CD14-positive monocyte (primary cell): ENCODE data around the gene ANKRD39. TPM values are rescaled to one million over a fixed set of nuclear protein-coding genes. Genes with fewer than 3 reads are reported as not detected.

Experiments
- DNase-seq, 3 donors: peaks; one replicate each; pipeline ENCODE4 v3.0.0-alpha.2; 2011 to 2022
- H2AFZ ChIP-seq: 2 replicates; pipeline ENCODE4 v1.6.0; 2012; ENCODE audit warnings: mild to moderate bottlenecking, low read depth, low read length, inconsistent platforms; ENCODE audit not compliant: insufficient read depth, poor library complexity, severe bottlenecking
- H3K27ac ChIP-seq, 2 donors: 1 replicate in 1 of 2; 2 replicates in 1 of 2; pipeline ENCODE4 v1.5.1; 2012 to 2013; ENCODE audit warnings: low read length in 2 of 2, control low read depth in 1 of 2, inconsistent platforms in 1 of 2, low read depth in 1 of 2, mild to moderate bottlenecking in 1 of 2
- H3K27me3 ChIP-seq, 2 donors: one replicate each; pipeline versions ENCODE4 v1.6.0 to v1.6.1; 2011 to 2013; ENCODE audit warnings: low read length in 2 of 2; ENCODE audit not compliant: control insufficient read depth in 2 of 2, insufficient read depth in 2 of 2
- H3K36me3 ChIP-seq, 2 donors: replicated peaks in 1 of 2; 1 replicate in 1 of 2; 2 replicates in 1 of 2; pipeline versions ENCODE4 v1.5.1 to v1.6.1; 2012 to 2013; ENCODE audit warnings: low read length in 2 of 2, control low read depth in 1 of 2, inconsistent platforms in 1 of 2, mild to moderate bottlenecking in 1 of 2; ENCODE audit not compliant: insufficient read depth in 2 of 2, control insufficient read depth in 1 of 2
- H3K4me1 ChIP-seq, 2 donors: 1 replicate in 1 of 2; 2 replicates in 1 of 2; pipeline versions ENCODE4 v1.5.1 to v1.6.1; 2012 to 2013; ENCODE audit warnings: low read length in 2 of 2, control low read depth in 1 of 2, inconsistent platforms in 1 of 2, mild to moderate bottlenecking in 1 of 2, moderate library complexity in 1 of 2; ENCODE audit not compliant: insufficient read depth in 2 of 2, control insufficient read depth in 1 of 2
- H3K4me2 ChIP-seq: replicated peaks from 2 replicates; pipeline ENCODE3; 2012; ENCODE audit warnings: low read length, moderate library complexity, mild to moderate bottlenecking; ENCODE audit not compliant: poor library complexity, severe bottlenecking; ENCODE audit errors: extremely low read depth
- H3K4me3 ChIP-seq, 3 experiments: fragments of 200-600 bp in 1 of 3; sonication (generic) in 1 of 3; replicated peaks in 1 of 3; 1 replicate in 2 of 3; 2 replicates in 1 of 3; pipeline ENCODE4 v1.5.1; 2011 to 2013; ENCODE audit warnings: low read length in 3 of 3, mild to moderate bottlenecking in 3 of 3, control low read depth in 2 of 3, low read depth in 2 of 3, inconsistent platforms in 1 of 3, moderate library complexity in 1 of 3
- H3K79me2 ChIP-seq: 2 replicates; pipeline ENCODE4 v1.6.0; 2012; ENCODE audit warnings: mild to moderate bottlenecking, control low read depth, inconsistent platforms, low read length, moderate library complexity; ENCODE audit not compliant: insufficient read depth
- H3K9ac ChIP-seq: 2 replicates; pipeline ENCODE4 v1.6.0; 2017; ENCODE audit warnings: low read length, mild to moderate bottlenecking; ENCODE audit not compliant: insufficient read depth, poor library complexity, severe bottlenecking
- H3K9me3 ChIP-seq, 2 donors: replicated peaks in 1 of 2; 1 replicate in 1 of 2; 2 replicates in 1 of 2; pipeline versions ENCODE4 v1.5.1 to v1.6.1; 2012 to 2013; ENCODE audit warnings: low read length in 2 of 2, control low read depth in 1 of 2; ENCODE audit not compliant: control insufficient read depth in 1 of 2, insufficient read depth in 1 of 2
- H4K20me1 ChIP-seq: 2 replicates; pipeline ENCODE4 v1.6.0; 2012; ENCODE audit warnings: mild to moderate bottlenecking, low read length, control low read depth, moderate library complexity; ENCODE audit not compliant: insufficient read depth
- H3K27ac Mint-ChIP-seq, 7 donors: one replicate each; pipeline ENCODE4 v1.8.0; 2020; ENCODE audit warnings: mild to moderate bottlenecking in 7 of 7, mixed read lengths in 7 of 7, moderate library complexity in 6 of 7, inconsistent platforms in 2 of 7
- H3K27me3 Mint-ChIP-seq, 3 donors: one replicate each; pipeline ENCODE4 v1.8.0; 2021 to 2022; ENCODE audit warnings: low read depth in 3 of 3, mild to moderate bottlenecking in 3 of 3, mixed read lengths in 3 of 3, moderate library complexity in 3 of 3, inconsistent platforms in 1 of 3
- H3K36me3 Mint-ChIP-seq, 2 donors: one replicate each; pipeline ENCODE4 v1.8.0; 2020; ENCODE audit warnings: mixed read lengths in 2 of 2, inconsistent platforms in 1 of 2, mild to moderate bottlenecking in 1 of 2
- H3K4me1 Mint-ChIP-seq: one replicate; pipeline ENCODE4 v1.8.0; 2020; ENCODE audit warnings: mild to moderate bottlenecking, mixed read lengths
- H3K4me3 Mint-ChIP-seq, 2 donors: one replicate each; pipeline ENCODE4 v1.8.0; 2020; ENCODE audit warnings: mild to moderate bottlenecking in 2 of 2, mixed read lengths in 2 of 2, moderate library complexity in 1 of 2
- H3K9me3 Mint-ChIP-seq, 7 donors: one replicate each; pipeline ENCODE4 v1.8.0; 2020 to 2022; ENCODE audit warnings: mixed read lengths in 7 of 7, mild to moderate bottlenecking in 6 of 7, moderate library complexity in 6 of 7, inconsistent platforms in 2 of 7
- CTCF ChIP-seq: fragments of 200-600 bp; IDR thresholded peaks from one replicate; pipeline ENCODE4 v1.8.0; 2022; ENCODE audit warnings: antibody characterized with exemption, mild to moderate bottlenecking
- WGBS: methylation state at CpG from one replicate; pipeline ENCODE4 v1.1.5; 2013; ENCODE audit warnings: missing lambda C conversion rate; ENCODE audit not compliant: insufficient coverage; 5-methylcytosine and 5-hydroxymethylcytosine counted together
- intact Hi-C, 2 donors: fragments of 100-400 bp; cut with micrococcal nuclease; formaldehyde crosslinking; loops; one replicate each; pipeline versions ENCODE4 v1.15.0 to v1.15.1; 2023
- polyA plus RNA-seq, 3 donors: library from polyadenylated mRNA; depleted of rRNA in 1 of 3; unstranded in 2 of 3; stranded (reverse) in 1 of 3; fragments of 300-500 nt in 2 of 3; fragments of >200 nt in 1 of 3; fragmentation: Illumina TruSeq in 2 of 3; gene quantifications; 1 replicate in 2 of 3; 2 replicates in 1 of 3; pipeline ENCODE4 v1.2.3, GENCODE V29; 2012 to 2021

Gene ANKRD39
- polyA plus RNA-seq, 3 donors = 6.2 to 9.7 (median 9.0) TPM

GRCh38 chr2:96811917-96812316, 45.9 kb downstream of the ANKRD39 start:
- no peaks in the 10 kb centered on the region for H3K9me3 ChIP-seq
- no peak overlapping the region for H3K4me2 ChIP-seq
- intact Hi-C loops = loop anchor here in 1 of 2 donors (10.0 kb wide), 1 partner anchor 47 kb away; the partner anchor contains the start of gene CNNM4
- 0% methylated on average over 2 of the region's 3 CpGs for WGBS
- no peak overlapping the region for H3K9ac ChIP-seq
- DNase-seq = no peak
- Mint-ChIP-seq H3K4me3 (no peak overlapping the region), H3K4me1 (peaks cover 12% of the 10 kb centered on the region), H3K27ac (peak overlapping the region in 1 of 7 donors; percentile 58), H3K9me3 (no peaks in the 10 kb centered on the region), H3K27me3 (peaks cover 1 to 3% (median 2%) of the 10 kb centered on the region in 3 donors), H3K36me3 (peaks cover 25 to 31% of the 10 kb centered on the region in 2 donors)
- peaks cover 5 to 10% of the 10 kb centered on the region in 2 donors for H3K4me1 ChIP-seq
- no peak overlapping the region for H3K27ac ChIP-seq
- no peaks in the 10 kb centered on the region for H3K79me2 ChIP-seq
- no peak for TF ChIP-seq CTCF
- H3K36me3 ChIP-seq = peaks cover 12 to 22% of the 10 kb centered on the region in 2 donors
- H3K27me3 ChIP-seq = no peaks in the 10 kb centered on the region
- no peak overlapping the region for H2AFZ ChIP-seq
- peaks cover under 1% of the 10 kb centered on the region for H4K20me1 ChIP-seq
- no peak overlapping the region for H3K4me3 ChIP-seq

- H3K9me3 ChIP-seq = no peaks in the 10 kb centered on the region
- H3K27me3 ChIP-seq = no peaks in the 10 kb centered on the region
- H4K20me1 ChIP-seq = no peaks in the 10 kb centered on the region
- no peak overlapping the region for H3K27ac Mint-ChIP-seq
- no peaks in the 10 kb centered on the region for H3K79me2 ChIP-seq
- peaks cover 1 to 3% (median 2%) of the 10 kb centered on the region in 3 donors for H3K27me3 Mint-ChIP-seq
- H3K4me2 ChIP-seq = no peak overlapping the region
- H3K9ac ChIP-seq = no peak overlapping the region
- H3K36me3 ChIP-seq = peaks cover 15 to 22% of the 10 kb centered on the region in 2 donors
- H3K4me3 ChIP-seq = no peak overlapping the region
- peaks cover 5 to 9% of the 10 kb centered on the region in 2 donors for H3K4me1 ChIP-seq
- no peak overlapping the region for H3K4me3 Mint-ChIP-seq
- H3K27ac ChIP-seq = no peak overlapping the region
- TF ChIP-seq CTCF = no peak
- peaks cover 12% of the 10 kb centered on the region for H3K4me1 Mint-ChIP-seq
- H3K36me3 Mint-ChIP-seq = peaks cover 25 to 33% of the 10 kb centered on the region in 2 donors
- no peak overlapping the region for H2AFZ ChIP-seq
- intact Hi-C loops = loop anchor here in 1 of 2 donors (10.0 kb wide), 1 partner anchor 46 kb away; the partner anchor contains the start of gene CNNM4
- no peaks in the 10 kb centered on the region for H3K9me3 Mint-ChIP-seq
- 100% methylated on average over 3 of the region's 5 CpGs for WGBS
- DNase-seq = no peak
These were observed 47.0 kb downstream of the ANKRD39 start for GRCh38 chr2:96810783-96811192.
